ENCODE measurements around the gene HAUS7. TPM values are rescaled to one million over a fixed set of nuclear protein-coding genes. Genes with fewer than 3 reads are reported as not detected.

Gene HAUS7
- total RNA-seq, 1 experiment from 2014 or later, result 29.3 TPM

DNA sequence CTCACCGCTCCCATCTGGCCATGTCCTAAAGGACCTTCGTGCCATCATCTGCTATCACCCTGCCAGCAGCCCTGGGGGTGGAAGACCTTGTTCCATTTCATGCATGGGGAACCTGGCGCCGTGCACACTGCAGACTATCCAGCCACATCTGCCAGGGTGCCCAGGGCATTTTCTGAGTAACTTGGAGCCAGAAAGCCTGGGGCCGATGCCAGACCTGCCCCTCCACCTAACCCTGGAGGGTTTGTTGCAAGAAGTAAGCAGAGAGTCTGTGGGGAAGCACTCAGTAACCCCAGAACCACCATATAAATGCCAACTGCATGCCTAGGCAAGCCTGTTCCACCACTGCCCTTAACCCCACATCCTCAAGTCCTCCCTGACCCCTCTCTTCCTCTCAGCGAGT is 7.3 kb downstream of the HAUS7 start:
- no peaks in the 10 kb centered on the region for H3K4me1 ChIP-seq (replicated peaks; ENCODE audit: insufficient read depth)
- H3K9me3 ChIP-seq (ENCODE audit: insufficient read depth, low read depth), result no peaks in the 10 kb centered on the region
- no TSS peak for BruUV-seq (replicated peaks)
- no peaks in the 10 kb centered on the region for H3F3A ChIP-seq (ENCODE audit: insufficient read depth, low read depth)
- intact Hi-C loops (cut with micrococcal nuclease; ENCODE audit: unreplicated experiment), result no loop called here
- no peak overlapping the region for H3K4me3 ChIP-seq
- no peak overlapping the region for H3K27ac ChIP-seq
- no peaks in the 10 kb centered on the region for H3K36me3 ChIP-seq (ENCODE audit: low read depth)
- H2AFZ ChIP-seq, result no peak overlapping the region
- TF ChIP-seq, protein P1, sequence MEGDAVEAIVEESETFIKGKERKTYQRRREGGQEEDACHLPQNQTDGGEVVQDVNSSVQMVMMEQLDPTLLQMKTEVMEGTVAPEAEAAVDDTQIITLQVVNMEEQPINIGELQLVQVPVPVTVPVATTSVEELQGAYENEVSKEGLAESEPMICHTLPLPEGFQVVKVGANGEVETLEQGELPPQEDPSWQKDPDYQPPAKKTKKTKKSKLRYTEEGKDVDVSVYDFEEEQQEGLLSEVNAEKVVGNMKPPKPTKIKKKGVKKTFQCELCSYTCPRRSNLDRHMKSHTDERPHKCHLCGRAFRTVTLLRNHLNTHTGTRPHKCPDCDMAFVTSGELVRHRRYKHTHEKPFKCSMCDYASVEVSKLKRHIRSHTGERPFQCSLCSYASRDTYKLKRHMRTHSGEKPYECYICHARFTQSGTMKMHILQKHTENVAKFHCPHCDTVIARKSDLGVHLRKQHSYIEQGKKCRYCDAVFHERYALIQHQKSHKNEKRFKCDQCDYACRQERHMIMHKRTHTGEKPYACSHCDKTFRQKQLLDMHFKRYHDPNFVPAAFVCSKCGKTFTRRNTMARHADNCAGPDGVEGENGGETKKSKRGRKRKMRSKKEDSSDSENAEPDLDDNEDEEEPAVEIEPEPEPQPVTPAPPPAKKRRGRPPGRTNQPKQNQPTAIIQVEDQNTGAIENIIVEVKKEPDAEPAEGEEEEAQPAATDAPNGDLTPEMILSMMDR (conservative IDR thresholded peaks at IDR 0.05), result no peak
- TF ChIP-seq EZH2 (IDR thresholded peaks at IDR 0.05; ENCODE audit: low read depth), result no peak
- H3K4me2 ChIP-seq, result no peak overlapping the region
- no peaks in the 10 kb centered on the region for H3K9me2 ChIP-seq (ENCODE audit: insufficient read depth)
- no peaks in the 10 kb centered on the region for H3K79me2 ChIP-seq (ENCODE audit: low read depth)
- no peak for DNase-seq
- ChIA-PET POLR2A (ENCODE audit: unreplicated experiment) (no interaction called here), CTCF (no interaction called here)
- no peaks in the 10 kb centered on the region for H3K27me3 ChIP-seq (ENCODE audit: insufficient read depth, low read depth)
- no peaks in the 10 kb centered on the region for H4K20me1 ChIP-seq (ENCODE audit: insufficient read depth)

DNA sequence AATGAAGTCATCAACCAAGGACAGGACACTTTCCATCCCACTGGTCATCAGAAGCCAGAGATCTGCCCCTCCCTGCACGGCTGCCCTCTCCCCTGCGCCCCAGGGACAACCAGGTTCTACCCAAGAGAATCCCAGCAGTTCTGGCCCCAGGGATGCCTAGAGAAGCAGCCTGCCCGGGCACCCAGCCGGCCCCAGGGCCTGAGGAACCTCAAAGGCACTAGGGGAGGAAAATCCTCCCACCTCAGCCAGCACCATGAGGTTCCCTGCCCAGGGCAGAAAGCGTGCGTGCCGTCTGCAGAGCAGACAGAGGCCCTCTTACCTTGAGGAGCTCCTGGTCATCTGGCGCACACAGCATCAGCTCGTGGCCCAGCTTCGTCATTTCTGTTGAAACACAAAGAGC is 8.1 kb downstream of the HAUS7 start:
- intact Hi-C loops (cut with micrococcal nuclease; ENCODE audit: unreplicated experiment), result no loop called here
- Histone ChIP-seq H3K4me3 (no peak overlapping the region), H3K27ac (no peak overlapping the region), H2AFZ (no peak overlapping the region), H3K36me3 (ENCODE audit: low read depth) (no peaks in the 10 kb centered on the region), H3K79me2 (ENCODE audit: low read depth) (no peaks in the 10 kb centered on the region), H3K9me2 (ENCODE audit: insufficient read depth) (no peaks in the 10 kb centered on the region), H3K4me2 (no peak overlapping the region), H3K27me3 (ENCODE audit: insufficient read depth, low read depth) (no peaks in the 10 kb centered on the region), H3F3A (ENCODE audit: insufficient read depth, low read depth) (no peaks in the 10 kb centered on the region), H3K9me3 (ENCODE audit: insufficient read depth, low read depth) (no peaks in the 10 kb centered on the region), H3K4me1 (replicated peaks; ENCODE audit: insufficient read depth) (no peaks in the 10 kb centered on the region), H4K20me1 (ENCODE audit: insufficient read depth) (no peaks in the 10 kb centered on the region)
- TF ChIP-seq, protein P1 (conservative IDR thresholded peaks at IDR 0.05), result no peak
- TF ChIP-seq EZH2 (IDR thresholded peaks at IDR 0.05; ENCODE audit: low read depth), result no peak
- ChIA-PET POLR2A (ENCODE audit: unreplicated experiment) (no interaction called here), CTCF (no interaction called here)
- BruUV-seq (replicated peaks), result no TSS peak
- DNase-seq, result no peak

DNA sequence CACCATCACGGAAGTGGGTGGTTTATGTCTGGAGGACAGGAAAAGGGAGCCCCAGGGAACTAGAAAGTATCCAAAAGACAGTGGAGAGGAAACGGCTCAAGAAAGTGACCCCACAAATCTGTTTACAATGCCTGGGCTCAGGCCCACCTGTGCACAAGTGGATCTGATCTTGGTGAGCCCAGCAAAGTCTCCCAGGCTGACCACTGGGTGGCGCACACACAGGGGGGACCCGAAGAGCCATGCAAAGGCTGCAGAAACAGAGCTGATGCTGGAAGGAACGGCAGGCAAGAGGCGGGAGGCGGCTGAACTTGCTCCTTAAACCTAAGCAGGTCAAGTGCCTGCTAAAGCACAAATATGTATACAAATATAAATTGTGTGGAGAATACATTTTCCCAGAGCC is 9.6 kb downstream of the HAUS7 start:
- Histone ChIP-seq H3K4me1 (replicated peaks; ENCODE audit: insufficient read depth) (no peaks in the 10 kb centered on the region), H3K4me2 (no peak overlapping the region), H3K36me3 (ENCODE audit: low read depth) (no peaks in the 10 kb centered on the region), H3K9me2 (ENCODE audit: insufficient read depth) (no peaks in the 10 kb centered on the region), H3F3A (ENCODE audit: insufficient read depth, low read depth) (no peaks in the 10 kb centered on the region), H3K9me3 (ENCODE audit: insufficient read depth, low read depth) (no peaks in the 10 kb centered on the region), H3K4me3 (no peak overlapping the region), H4K20me1 (ENCODE audit: insufficient read depth) (no peaks in the 10 kb centered on the region), H3K27me3 (ENCODE audit: insufficient read depth, low read depth) (no peaks in the 10 kb centered on the region), H3K79me2 (ENCODE audit: low read depth) (no peaks in the 10 kb centered on the region), H2AFZ (no peak overlapping the region), H3K27ac (no peak overlapping the region)
- no TSS peak for BruUV-seq (replicated peaks)
- ChIA-PET POLR2A (ENCODE audit: unreplicated experiment) (no interaction called here), CTCF (interaction anchor here (0.6 to 1.1 kb wide), 2 partner anchors 10 to 46 kb away, joined by 8 to 10 read pairs; partner anchors contain the start of gene HAUS7)
- intact Hi-C loops (cut with micrococcal nuclease; ENCODE audit: unreplicated experiment), result loop anchor here (2.0 kb wide), 1 partner anchor 46 kb away; no protein-coding TSS in a partner anchor
- DNase-seq, result peak in 1 of 2 experiments; percentile 47
- TF ChIP-seq, protein P1 (conservative IDR thresholded peaks at IDR 0.05), result peak; percentile 73
- no peak for TF ChIP-seq EZH2 (IDR thresholded peaks at IDR 0.05; ENCODE audit: low read depth)
